Activated CD4-positive, alpha-beta T cell treated with anti-CD3 and anti-CD28 coated beads, Interleukin-2, Interleukin-4, amounts not matched to agents 100 ng/mL and 50 ng/mL, durations not matched to agents 16 hours and 8 hours (primary cell): ENCODE data around the gene CEP76.
A peak's percentile ranks its signal among the peaks of the same experiment; 100 is the strongest.

Experiments
- DNase-seq: peaks from one replicate; pipeline ENCODE4 v3.0.0-alpha.2; 2020; ENCODE audit warnings: low spot score

The CEP76 gene

DNA sequence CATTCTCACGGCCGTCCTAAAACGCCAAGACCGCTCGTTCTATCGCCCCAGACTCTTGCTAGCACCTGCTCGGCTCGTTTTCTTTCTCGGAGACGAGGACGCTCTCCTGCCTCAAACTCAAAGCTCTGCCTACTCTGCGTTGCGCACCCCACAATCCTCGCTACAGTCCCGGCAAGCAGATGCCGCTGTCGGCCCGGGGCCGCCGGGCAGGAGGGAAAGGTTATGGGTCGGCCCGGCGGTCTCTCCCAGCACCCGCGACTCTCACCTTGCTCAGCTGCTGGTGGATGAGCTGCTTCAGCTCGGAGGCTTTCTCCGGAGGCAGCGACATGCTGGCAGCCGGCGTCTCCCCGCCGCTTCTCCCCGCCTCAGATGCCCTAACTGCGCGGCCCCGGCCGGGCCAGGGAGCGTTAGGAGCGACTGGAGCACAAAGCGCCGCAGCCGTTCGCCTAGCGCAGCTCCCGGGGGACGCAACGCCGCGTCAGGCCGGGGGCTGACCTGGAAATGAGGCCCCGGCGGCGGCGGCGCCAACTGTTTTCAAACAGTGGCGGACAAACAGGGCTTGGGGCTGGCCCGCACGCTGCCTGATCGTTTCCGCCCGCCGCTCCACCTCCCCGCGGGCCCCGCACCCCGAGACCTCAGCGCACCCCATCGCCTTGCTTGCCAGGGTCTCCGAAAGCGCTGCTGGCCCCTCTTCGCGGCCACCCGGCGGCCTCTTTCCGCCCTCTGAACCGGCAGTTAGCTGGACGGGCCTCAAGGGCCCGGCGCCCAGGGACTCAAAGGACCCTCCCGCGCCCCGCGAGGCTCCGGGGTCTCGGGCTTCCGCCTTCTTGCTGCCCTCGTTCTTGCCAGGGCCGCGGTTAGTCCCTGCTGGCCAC lies at the start of gene CEP76, which contains the start of gene PSMG2:
Gene CEP76, minus strand, starts transcription at position 503 of the 875 bp plus-strand sequence. Its CDS starts 175 bp downstream, at position 328.
Gene PSMG2, plus strand, starts transcription at position 822 of the 875 bp plus-strand sequence. CDS start 66 bp downstream, outside the sequence.
- peak; percentile 88 for DNase-seq

GRCh38 chr18:12751891-12752290 lies 49.4 kb upstream of the CEP76 start:
- DNase-seq = no peak

DNA sequence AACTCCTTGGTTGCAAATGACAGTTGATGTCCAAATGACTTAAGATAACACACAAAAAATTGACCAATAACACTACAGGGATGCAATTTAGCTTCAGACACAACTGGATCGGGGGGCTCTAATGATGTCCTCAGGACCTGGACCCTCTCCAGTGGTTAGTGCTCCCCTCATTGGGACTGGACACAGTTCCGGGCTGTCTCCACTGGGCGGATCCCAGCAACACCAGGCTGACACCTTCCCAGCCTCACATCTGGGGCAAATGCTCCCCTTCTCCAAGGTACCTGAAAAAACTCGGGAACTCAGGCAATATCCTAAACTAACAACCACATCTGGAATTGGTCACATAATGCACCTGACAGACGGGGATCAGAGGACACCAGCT lies 49.0 kb upstream of the CEP76 start:
- DNase-seq = no peak

DNA sequence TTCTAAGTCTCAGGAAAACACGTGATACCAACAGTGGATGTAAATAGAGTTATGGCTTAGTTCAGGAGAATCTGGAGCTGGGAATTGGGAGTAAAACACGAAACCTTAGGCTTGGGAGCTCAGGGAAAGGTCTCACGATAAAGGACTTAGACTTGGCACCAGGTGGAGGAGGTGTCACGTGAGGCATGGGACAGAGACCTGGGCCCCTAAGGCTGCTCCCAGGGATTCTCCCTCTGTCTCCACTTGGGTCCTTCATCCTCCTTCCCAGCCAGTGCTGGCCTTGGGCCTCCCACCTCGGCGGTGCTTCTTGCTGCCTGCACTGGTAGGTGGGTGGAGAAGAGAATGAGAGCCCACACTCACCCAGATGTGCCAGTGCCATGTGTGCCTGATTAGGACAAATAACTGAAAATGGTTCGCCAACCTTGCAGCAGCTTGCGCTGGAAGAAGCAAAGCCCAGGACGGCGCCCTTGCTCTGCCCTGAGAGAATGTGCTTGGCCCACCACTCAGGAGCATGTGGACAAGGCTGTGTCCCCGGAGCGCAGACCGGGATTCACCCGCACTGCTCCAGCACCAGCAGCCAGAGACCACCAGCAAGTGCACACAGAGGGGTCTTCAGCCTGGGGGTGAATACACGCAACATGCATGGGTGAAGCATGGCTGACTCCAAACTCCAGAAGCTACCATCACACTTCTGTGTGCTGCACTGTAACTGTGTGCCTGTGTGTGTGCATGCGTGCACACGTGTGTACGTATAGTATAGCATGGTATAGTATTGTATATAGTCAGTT lies 48.4 kb upstream of the CEP76 start:
- DNase-seq = no peak

GRCh38 chr18:12750076-12750714 lies 47.7 kb upstream of the CEP76 start:
- DNase-seq = peak; percentile 25

DNA sequence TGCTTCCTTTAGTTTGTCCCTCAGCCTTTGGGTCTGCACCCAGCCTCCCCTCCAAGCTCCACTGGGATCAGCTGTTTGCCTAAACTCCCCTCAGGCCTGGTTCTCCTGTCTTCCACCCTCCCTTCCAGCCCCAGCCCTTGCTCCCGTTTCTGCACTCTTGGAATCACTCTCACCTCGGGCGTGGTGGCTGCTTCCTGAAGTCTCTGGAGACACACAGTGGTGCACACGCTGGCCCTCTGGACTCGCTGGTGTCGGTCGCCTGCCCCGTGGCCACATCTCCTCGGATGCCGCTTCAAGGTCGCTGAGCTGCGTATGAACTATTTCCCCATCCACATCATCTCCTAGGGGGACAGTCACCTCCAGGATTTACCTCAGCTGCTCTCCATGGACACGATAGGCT lies 46.6 kb upstream of the CEP76 start:
- no peak for DNase-seq

DNA sequence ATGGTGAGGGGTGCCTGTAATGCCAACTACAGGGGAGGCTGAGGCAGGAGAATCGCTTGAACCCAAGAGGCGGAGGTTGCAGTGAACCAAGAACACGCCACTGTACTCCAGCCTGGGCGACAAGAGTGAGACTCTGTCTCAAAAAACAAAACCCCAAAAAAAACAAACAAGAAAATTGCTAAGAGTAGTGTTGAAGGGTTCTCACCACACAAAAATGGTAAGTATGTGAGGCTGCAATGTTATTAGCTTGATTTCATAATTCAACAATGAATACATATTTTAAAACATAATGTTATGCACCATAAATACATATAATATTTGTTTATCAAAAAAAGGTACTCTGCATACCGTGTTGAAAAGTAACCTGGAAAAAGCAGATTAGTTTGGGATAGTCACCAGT lies 46.1 kb upstream of the CEP76 start:
- no peak for DNase-seq

DNA sequence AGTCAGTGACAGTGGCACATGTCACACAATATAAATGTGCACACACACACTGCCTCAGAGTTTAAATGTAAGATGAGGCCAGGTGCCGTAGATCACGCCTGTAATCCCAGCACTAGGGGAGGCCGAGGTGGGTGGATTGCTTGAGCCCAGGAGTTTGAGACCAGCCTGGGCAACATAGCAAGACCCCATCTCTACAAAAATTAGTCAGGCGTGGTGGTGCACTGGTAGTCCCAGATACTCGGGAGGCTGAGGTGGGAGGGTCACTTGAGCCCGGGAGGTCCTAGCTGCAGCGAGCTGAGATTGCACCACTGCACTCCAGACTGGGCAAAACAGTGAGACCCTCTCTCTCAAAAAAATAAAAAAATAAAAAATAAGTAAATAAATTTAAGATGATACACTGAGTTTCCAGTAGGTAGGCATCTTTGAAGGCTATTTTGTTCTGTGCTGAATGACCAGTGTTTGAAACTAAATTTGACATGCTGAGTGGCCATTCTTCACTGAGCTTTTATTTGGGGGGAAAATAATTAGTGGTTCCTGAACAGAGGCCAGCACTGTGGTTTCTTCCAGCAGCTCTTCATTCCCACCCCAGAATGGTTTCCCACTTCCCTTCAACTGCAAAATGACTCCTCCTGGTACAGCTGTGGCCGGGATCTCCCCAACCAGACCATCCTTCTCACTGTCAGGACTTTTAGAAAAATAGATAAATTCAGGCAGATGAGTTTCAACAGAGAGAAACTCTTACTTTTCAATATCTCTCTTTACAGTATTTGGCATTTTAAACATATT lies 45.2 kb upstream of the CEP76 start:
- DNase-seq = no peak

DNA sequence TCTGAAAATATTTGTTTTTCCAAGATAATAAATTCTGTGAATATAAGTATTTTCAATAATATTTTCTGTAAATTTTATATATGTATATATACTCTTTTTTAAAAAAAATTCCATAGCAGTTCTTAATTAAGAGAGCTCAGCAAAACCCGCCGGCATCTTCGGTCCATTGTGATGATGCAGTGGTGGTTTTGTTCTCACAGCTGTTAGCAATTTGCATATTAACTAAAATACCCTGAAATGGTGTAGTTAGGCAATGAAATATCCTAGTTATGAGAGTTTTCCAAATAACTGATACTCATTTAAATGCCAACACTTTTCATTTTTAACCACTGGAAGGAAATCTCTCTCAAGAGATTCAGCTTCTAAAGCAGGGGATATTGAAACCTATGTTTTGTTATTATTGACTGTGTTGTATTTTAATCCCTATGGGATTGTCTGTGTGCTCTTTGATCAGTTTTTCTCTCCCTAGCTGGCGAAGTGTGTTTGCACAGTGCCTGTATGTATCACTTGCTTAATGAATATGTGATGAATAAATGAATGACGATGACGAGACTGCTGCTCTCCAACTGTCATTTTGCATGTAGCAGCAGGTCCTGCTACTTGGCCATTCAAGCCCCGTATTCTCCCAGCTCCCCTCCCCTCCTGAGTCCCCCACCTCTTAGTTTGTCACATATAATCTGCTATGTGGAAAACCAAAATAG lies 42.7 kb upstream of the CEP76 start:
- no peak for DNase-seq

- peak; percentile 35 for DNase-seq
Observed at GRCh38 chr18:12744103-12744502, 41.6 kb upstream of the CEP76 start.

DNA sequence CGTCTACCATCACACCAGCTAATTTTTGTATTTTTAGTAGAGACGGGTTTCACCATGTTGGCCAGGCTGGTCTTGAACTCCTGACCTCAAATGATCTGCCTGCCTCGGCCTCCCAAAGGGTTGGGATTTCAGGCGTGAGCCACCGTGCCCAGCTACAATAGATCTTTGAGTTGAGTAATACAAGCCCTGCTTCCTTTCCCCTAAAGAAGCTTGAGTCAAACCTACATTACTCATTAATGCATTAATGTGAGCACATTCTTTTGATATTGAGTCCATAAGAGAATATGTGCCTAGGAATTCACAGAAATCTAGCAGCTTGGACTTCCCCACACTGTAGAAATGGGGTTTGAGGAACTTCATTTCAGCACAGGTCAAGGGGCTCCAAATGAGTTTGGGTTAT lies 39.9 kb upstream of the CEP76 start:
- DNase-seq = no peak

GRCh38 chr18:12741351-12741750 lies 38.8 kb upstream of the CEP76 start:
- DNase-seq = no peak

- DNase-seq = no peak
Observed at GRCh38 chr18:12737243-12737902, 34.9 kb upstream of the CEP76 start.

DNA sequence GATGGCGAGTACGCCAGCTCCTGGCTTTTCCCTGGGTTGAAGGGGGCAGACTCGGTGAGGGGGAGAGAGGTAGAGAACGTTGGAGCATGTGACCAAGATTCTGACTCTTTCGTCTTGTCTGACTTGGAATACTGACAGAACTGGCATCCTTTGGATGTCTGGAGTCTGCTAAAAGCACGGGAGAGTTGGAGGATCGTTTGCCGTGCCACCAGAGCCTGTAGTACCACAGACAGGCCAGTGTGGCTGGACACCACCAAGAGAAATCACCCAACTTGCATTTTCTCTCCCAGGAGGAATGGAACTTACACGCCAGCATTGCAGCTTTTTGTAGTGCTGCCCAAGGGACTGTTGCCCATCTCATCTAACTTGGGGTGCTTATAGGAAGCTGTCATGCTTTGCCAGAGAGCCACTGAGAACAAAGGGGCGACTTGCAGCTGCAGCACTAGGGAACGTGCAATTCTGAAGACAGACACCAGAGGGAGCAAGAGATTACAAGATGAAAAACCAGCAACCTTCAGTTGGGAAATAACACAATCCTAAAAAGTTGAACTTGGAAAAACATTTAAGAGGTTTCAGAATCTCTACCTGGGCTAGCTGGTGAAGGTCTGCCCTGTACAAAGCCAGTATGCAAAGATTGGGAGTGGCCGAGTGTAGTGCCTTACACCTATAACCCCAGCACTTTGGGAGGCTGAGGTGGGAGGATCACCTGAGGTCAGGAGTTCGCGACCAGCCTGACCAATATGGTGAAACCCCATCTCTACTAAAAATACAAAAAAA lies 24.4 kb upstream of the CEP76 start:
- DNase-seq = peak; percentile 71

GRCh38 chr18:12726331-12726730 lies 23.8 kb upstream of the CEP76 start:
- DNase-seq = no peak

DNA sequence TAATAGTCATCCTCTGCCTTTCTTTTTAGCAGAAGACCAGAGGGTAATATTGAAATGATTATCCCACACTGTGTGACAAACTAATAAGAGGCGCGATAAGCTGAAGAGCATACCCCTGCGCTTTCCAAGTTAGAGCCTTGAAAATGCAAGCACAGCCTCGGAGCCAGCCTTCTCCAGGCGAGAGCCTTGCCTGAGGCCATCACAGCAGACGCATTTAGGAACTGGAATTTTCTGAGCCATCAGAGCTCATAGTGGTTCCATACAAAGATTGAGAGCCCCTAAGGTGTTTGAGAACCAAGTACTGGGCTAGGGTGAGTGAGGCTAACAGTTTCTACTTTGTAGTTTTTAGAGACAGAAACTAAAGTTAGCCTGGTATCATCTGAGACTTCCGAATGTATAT lies 20.2 kb upstream of the CEP76 start:
- no peak for DNase-seq

DNA sequence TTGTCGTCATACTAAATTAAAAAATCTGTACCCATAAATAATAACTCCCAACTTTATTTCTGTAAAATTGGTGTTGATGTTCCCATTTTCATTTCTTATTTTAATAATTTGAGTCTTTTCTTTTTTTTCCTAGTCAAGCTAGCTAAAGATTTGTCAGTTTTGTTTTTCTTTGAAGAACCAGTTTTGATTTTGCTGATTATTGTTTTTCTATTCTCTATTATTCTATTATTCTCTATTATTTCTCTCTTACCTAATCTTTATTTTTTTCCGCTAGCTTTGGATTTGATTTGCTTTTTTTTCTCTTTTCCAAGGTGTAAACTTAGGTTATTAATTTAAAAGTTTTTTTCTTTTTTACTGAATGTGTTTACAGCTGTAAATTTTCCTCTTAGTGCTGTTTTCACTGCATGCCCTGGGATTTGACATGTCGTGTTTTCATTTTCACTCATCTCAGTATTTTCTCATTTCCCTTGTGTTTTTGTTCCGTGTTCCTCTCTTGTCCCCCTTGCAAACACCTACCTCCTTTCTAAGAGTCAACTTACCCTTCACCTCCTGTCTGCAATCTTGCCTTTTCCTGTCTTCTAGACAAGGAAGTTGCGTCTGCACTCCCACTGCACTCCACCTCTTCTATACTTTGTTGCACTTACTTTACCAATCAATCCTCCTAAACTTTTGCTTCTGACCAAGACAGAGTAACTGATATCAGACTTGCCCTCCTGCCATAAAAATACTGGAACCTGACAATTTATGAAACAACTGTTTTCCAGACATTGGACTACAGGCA lies 19.2 kb upstream of the CEP76 start:
- no peak for DNase-seq

DNA sequence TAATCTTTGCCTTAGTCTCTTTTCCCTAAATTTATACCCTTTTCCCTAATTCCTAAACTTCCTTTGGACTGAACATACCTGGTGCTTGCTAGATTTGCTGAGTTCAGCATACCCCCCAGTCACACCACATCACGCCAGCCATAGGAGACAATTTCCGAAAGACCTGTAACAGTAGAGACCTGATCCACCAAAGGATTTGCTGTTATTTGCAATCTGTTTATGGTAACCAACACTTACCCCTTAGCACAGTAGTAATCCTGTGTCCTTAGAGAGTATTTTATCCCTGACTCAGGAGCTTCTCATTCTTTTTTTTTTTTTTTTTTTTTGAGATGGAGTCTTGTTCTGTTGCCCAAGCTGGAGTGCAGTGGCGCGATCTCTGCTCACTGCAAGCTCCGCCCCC lies 8.9 kb upstream of the CEP76 start:
- DNase-seq = no peak

- peak; percentile 7 for DNase-seq
Observed at GRCh38 chr18:12703664-12704063, 1.1 kb upstream of the CEP76 start.
